NCI-H2107 treated with DMSO at 0.1 percent for 48 hours (cell line): ENCODE results near the gene PTPRA.
"Not testable (repeated sequence)": the region's sequence is repeated elsewhere in the genome, so short reads cannot be mapped to it uniquely, and the experiment has no call there.

ENCODE experiments used
- DNase-seq: peaks from one replicate; lab custom pipeline; 2025; ENCODE audit not compliant: unreplicated experiment; lab: John Stamatoyannopoulos, UW

PTPRA gene

DNA sequence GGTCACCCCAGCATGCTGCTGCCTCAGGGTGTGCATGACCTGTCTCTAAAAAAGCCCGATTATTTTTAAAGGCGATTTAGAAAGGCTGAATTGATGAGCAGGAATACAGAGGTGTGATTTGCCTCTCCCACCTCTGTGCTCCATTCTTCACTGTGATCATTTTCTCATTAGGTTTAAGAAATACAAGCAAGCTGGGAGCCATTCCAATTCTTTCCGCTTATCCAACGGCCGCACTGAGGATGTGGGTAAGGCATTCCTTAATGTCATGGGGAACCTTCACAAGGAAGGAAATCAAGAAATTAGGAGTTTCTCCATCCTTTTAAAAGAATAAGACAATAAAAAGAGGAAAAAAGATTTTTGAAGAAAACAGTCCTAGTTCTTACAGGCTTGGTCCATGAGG, 114.6 kb downstream of the PTPRA start:
- no peak for DNase-seq

DNA sequence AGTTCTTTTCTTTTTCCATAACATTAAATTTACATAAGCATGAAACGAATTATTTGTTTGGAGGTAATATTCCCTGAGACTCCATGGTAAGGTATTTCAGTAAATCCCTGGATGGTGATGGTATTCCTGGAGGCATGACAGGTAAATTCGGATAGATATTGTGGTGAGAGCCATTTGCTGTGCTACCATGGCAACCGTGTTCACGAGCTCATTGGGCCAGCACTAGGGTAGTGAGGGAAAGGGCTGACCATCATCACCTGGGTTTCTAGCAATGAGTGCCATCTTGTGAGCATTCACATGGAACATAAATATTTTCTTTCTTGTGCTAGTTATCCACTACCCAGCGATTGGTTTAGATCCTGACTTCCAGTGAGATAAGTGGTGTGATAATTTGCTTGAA, 118.3 kb downstream of the PTPRA start:
- DNase-seq = no peak

DNA sequence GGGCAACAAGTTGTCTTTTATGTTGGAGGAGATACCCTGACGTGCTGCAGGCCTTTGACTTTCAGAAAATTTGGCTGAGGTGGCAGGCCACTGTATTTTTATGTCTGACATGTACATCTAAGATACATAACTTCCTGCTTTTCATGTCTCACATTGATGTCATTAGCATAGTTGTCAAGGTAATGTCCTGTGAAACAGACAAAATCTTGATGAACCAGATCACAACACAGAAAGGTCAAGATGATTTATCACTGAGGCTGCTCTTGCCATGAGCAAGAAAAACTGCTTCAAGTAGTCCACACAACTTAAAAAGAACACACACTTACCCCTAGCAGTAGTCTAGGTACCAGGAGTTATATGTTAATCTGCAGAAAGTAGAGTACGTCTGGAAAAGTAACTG, 120.0 kb downstream of the PTPRA start:
- DNase-seq = no peak

GRCh38 chr20:2995796-2996195, 122.5 kb downstream of the PTPRA start:
- no peak for DNase-seq

DNA sequence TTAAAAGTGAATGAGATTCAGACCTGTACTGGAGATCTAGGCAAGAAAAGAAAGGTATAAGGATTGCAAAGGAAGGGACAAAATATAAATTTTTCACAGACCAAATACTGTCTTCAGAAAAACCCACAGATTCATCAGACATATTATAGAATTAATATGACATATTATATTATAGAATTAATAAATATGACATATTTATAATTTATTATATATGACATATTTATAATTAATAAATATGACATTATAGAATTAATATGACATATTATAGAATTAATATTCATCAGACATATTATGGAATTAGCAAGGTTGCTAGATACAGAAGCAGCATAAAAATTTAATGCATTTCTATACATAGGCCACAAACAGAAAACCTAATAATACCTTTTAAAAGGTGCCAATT, 125.4 kb downstream of the PTPRA start:
- DNase-seq = no peak

GRCh38 chr20:3000852-3001523, 127.7 kb downstream of the PTPRA start:
- DNase-seq = peak; percentile 35

DNA sequence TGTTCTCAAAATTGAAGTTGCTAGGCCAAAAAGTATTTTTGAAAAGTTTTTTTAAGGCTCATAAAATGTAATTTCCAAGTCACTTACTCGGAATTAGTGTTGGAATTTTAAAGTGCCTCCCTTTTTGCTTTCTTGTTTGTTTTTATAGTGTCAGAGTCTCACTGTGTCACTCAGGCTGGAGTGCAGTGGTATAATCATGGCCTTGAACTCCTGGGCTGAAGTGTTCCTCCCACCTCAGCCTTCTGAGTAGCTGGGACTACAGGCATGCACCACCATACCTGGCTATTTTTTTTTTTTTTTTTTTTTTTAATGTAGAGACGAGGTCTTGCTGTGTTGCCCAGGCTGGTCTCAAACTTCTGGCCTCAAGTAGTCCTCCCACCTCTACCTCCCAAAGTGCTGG, 130.1 kb downstream of the PTPRA start:
- no peak for DNase-seq

GRCh38 chr20:3010985-3011723, 137.9 kb downstream of the PTPRA start:
- peak; percentile 52 for DNase-seq

GRCh38 chr20:3011752-3012151, 138.5 kb downstream of the PTPRA start:
- no peak for DNase-seq

- no peak for DNase-seq
Observed at GRCh38 chr20:3013771-3014170, 140.5 kb downstream of the PTPRA start.

DNA sequence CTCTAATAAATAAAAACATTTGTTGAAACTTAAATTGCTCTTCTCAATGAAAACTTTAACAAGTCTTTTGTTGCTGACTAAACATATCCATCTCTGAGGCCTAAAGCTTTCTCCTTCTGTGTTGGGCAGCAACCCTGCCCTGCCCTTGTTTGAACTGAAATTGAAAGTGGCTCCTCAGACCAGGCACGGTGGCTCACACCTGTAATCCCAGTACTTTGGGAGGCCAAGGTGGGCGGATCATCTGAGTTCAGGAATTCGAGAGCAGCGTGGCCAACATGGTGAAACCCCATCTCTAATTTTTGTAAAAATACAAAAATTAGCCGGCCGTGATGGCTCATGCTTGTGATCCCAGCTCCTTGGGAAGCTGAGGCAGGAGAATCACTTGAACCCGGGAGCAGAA, 140.9 kb downstream of the PTPRA start:
- DNase-seq = no peak

- no peak for DNase-seq
Observed at GRCh38 chr20:3014662-3015061, 141.4 kb downstream of the PTPRA start.

GRCh38 chr20:3015302-3015701, 142.0 kb downstream of the PTPRA start:
- not testable (repeated sequence) for DNase-seq

- DNase-seq = no peak
Observed at GRCh38 chr20:3021327-3021726, 148.0 kb downstream of the PTPRA start.

DNA sequence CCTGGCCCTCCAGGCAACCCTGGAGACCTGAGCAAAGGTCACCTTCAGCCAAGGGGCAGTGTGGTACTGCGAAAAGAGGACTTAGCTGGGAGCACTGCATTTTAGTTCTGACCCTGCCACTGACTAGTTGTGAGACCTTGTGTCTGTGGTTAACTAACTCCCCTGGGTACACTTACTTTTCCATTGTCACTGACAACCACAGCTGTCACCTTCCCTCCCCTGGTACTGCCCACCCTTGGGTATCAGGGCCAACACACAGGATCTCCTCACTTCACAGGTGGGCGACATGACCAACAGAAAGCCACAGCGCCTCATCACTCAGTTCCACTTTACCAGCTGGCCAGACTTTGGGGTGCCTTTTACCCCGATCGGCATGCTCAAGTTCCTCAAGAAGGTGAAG, 148.5 kb downstream of the PTPRA start:
- DNase-seq = no peak

- not testable (repeated sequence) for DNase-seq
Observed at GRCh38 chr20:3022559-3023490, 149.5 kb downstream of the PTPRA start.

GRCh38 chr20:3027987-3028386, 154.7 kb downstream of the PTPRA start:
- DNase-seq = no peak

GRCh38 chr20:3031524-3032147, 158.4 kb downstream of the PTPRA start:
- DNase-seq = no peak

GRCh38 chr20:3032624-3033023, 159.3 kb downstream of the PTPRA start:
- no peak for DNase-seq

DNA sequence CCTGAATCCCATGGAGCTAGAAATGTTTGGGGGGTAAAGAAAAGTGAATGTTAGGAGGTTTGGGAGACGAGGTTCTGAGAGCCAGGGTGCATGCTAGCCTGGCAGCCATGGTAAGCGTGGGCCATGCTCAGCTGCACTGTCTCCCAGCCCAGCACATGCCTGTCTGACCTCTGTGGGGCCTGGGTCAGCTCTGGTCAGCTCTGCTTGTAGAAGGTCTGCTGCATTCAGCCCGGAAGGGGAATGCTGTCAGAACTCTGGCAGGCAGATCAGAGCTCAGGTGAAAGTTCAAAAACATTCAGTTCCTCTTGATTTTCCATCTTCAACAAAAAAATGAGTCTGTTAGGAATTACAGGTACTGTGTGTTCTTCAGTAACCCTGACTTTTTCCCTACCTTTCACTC, 164.4 kb downstream of the PTPRA start:
- DNase-seq = no peak

DNA sequence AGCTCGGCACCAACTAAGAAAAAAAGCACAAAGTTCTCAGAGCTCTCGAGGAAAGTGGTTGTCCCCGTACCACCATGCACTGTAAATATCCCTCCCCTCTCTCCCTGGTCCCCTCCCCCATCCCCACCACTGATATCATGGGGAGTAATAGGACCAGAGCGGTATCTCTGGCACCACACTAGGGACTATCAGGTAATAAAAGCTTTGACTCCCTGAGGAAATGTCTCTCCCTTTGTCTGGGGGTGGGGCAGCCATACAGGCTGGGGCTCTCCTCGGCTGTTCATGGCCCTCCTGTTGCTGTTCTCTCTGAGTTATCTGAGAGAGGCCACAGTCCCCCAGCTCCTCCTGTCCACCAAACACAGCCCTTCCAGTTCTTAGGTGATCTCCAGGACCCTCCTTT, 165.2 kb downstream of the PTPRA start:
- DNase-seq = no peak
